ENCODE data around the gene CHRND.

Gene CHRND

GRCh38 chr2:232525791-232526371 is at the start of gene CHRND:
Gene CHRND (plus strand): TSS chr2:232526160. CDS start chr2:232526216, 56 bp downstream.
- Mint-ChIP-seq H3K27ac (no peak within 1 kb of the TSS), H3K4me3 (no peak within 1 kb of the TSS)
- no peak for ATAC-seq

GRCh38 chr2:232476791-232477190 is 49.2 kb upstream of the CHRND start:
- Mint-ChIP-seq H3K9me3 (peaks cover 7% of the 10 kb centered on the region), H3K4me3 (no peak overlapping the region), H3K36me3 (ENCODE audit: low read depth) (no peaks in the 10 kb centered on the region), H3K27ac (no peak overlapping the region), H3K4me1 (no peaks in the 10 kb centered on the region), H3K27me3 (peaks cover 10% of the 10 kb centered on the region)
- DNase-seq, result no peak
- ATAC-seq, result no peak

More at GRCh38 chr2:232525791-232526371, at the start of gene CHRND:
- Mint-ChIP-seq H3K27me3 (peaks cover 35% of the 10 kb centered on the region), H3K4me1 (peaks cover 11% of the 10 kb centered on the region), H3K36me3 (ENCODE audit: low read depth) (no peaks in the 10 kb centered on the region), H3K9me3 (no peaks in the 10 kb centered on the region)
- DNase-seq, result no peak

GRCh38 chr2:232477751-232478510 is 48.0 kb upstream of the CHRND start:
- Mint-ChIP-seq H3K4me3 (no peak overlapping the region), H3K27me3 (peaks cover 5% of the 10 kb centered on the region), H3K27ac (no peak overlapping the region), H3K4me1 (no peaks in the 10 kb centered on the region), H3K36me3 (ENCODE audit: low read depth) (no peaks in the 10 kb centered on the region), H3K9me3 (peaks cover 1% of the 10 kb centered on the region)
- ATAC-seq (no peak), DNase-seq (no peak)

- Mint-ChIP-seq H3K4me3 (no peak overlapping the region), H3K4me1 (no peaks in the 10 kb centered on the region), H3K36me3 (ENCODE audit: low read depth) (no peaks in the 10 kb centered on the region), H3K27me3 (peaks cover 4% of the 10 kb centered on the region), H3K9me3 (no peaks in the 10 kb centered on the region), H3K27ac (no peak overlapping the region)
- no peak for ATAC-seq
- DNase-seq, result no peak
These were observed 47.2 kb upstream of the CHRND start for GRCh38 chr2:232478571-232479340.

GRCh38 chr2:232479341-232480200 is 46.4 kb upstream of the CHRND start:
- H3K27ac Mint-ChIP-seq, result no peak overlapping the region
- no peak for ATAC-seq
- H3K27me3 Mint-ChIP-seq, result peaks cover 9% of the 10 kb centered on the region
- DNase-seq, result no peak
- no peaks in the 10 kb centered on the region for H3K36me3 Mint-ChIP-seq (ENCODE audit: low read depth)
- no peaks in the 10 kb centered on the region for H3K4me1 Mint-ChIP-seq
- no peak overlapping the region for H3K4me3 Mint-ChIP-seq
- no peaks in the 10 kb centered on the region for H3K9me3 Mint-ChIP-seq

GRCh38 chr2:232480201-232481190 is 45.5 kb upstream of the CHRND start:
- H3K36me3 Mint-ChIP-seq (ENCODE audit: low read depth), result no peaks in the 10 kb centered on the region
- ATAC-seq, result no peak
- H3K27ac Mint-ChIP-seq, result no peak overlapping the region
- H3K27me3 Mint-ChIP-seq, result peaks cover 17% of the 10 kb centered on the region
- no peak for DNase-seq
- no peak overlapping the region for H3K4me3 Mint-ChIP-seq
- no peaks in the 10 kb centered on the region for H3K9me3 Mint-ChIP-seq
- peaks cover 2% of the 10 kb centered on the region for H3K4me1 Mint-ChIP-seq

- no peak for ATAC-seq
- Mint-ChIP-seq H3K27ac (no peak overlapping the region), H3K4me1 (peaks cover 2% of the 10 kb centered on the region), H3K36me3 (ENCODE audit: low read depth) (no peaks in the 10 kb centered on the region), H3K4me3 (no peak overlapping the region), H3K27me3 (peaks cover 14% of the 10 kb centered on the region), H3K9me3 (no peaks in the 10 kb centered on the region)
- DNase-seq, result no peak
These were observed 44.4 kb upstream of the CHRND start for GRCh38 chr2:232481322-232482140.

GRCh38 chr2:232482301-232483238 is 43.4 kb upstream of the CHRND start:
- DNase-seq (no peak), ATAC-seq (no peak)
- H3K36me3 Mint-ChIP-seq (ENCODE audit: low read depth), result no peaks in the 10 kb centered on the region
- H3K4me3 Mint-ChIP-seq, result no peak overlapping the region
- H3K27me3 Mint-ChIP-seq, result peaks cover 17% of the 10 kb centered on the region
- H3K4me1 Mint-ChIP-seq, result peaks cover 6% of the 10 kb centered on the region
- H3K27ac Mint-ChIP-seq, result no peak overlapping the region
- no peaks in the 10 kb centered on the region for H3K9me3 Mint-ChIP-seq

- no peak overlapping the region for H3K4me3 Mint-ChIP-seq
- H3K36me3 Mint-ChIP-seq (ENCODE audit: low read depth), result no peaks in the 10 kb centered on the region
- H3K27me3 Mint-ChIP-seq, result peaks cover 21% of the 10 kb centered on the region
- DNase-seq (no peak), ATAC-seq (no peak)
- no peaks in the 10 kb centered on the region for H3K9me3 Mint-ChIP-seq
- H3K4me1 Mint-ChIP-seq, result peaks cover 6% of the 10 kb centered on the region
- no peak overlapping the region for H3K27ac Mint-ChIP-seq
These were observed 42.5 kb upstream of the CHRND start for GRCh38 chr2:232483311-232483922.

GRCh38 chr2:232483923-232484627 is 41.9 kb upstream of the CHRND start:
- DNase-seq (no peak), ATAC-seq (no peak)
- H3K27me3 Mint-ChIP-seq, result peaks cover 27% of the 10 kb centered on the region
- no peaks in the 10 kb centered on the region for H3K36me3 Mint-ChIP-seq (ENCODE audit: low read depth)
- H3K9me3 Mint-ChIP-seq, result no peaks in the 10 kb centered on the region
- H3K4me3 Mint-ChIP-seq, result no peak overlapping the region
- no peak overlapping the region for H3K27ac Mint-ChIP-seq
- H3K4me1 Mint-ChIP-seq, result peaks cover 6% of the 10 kb centered on the region

GRCh38 chr2:232484628-232485347 is 41.2 kb upstream of the CHRND start:
- Mint-ChIP-seq H3K9me3 (no peaks in the 10 kb centered on the region), H3K4me3 (no peak overlapping the region), H3K36me3 (ENCODE audit: low read depth) (no peaks in the 10 kb centered on the region), H3K27ac (no peak overlapping the region), H3K4me1 (peaks cover 6% of the 10 kb centered on the region), H3K27me3 (peaks cover 33% of the 10 kb centered on the region)
- DNase-seq (no peak), ATAC-seq (no peak)
